Measurements from ENCODE around the gene GPR142. TPM values are rescaled to one million over a fixed set of nuclear protein-coding genes. Genes with fewer than 3 reads are reported as not detected.

The GPR142 gene
- total RNA-seq, 1 donor from 2014 or later: 4.1 TPM

DNA sequence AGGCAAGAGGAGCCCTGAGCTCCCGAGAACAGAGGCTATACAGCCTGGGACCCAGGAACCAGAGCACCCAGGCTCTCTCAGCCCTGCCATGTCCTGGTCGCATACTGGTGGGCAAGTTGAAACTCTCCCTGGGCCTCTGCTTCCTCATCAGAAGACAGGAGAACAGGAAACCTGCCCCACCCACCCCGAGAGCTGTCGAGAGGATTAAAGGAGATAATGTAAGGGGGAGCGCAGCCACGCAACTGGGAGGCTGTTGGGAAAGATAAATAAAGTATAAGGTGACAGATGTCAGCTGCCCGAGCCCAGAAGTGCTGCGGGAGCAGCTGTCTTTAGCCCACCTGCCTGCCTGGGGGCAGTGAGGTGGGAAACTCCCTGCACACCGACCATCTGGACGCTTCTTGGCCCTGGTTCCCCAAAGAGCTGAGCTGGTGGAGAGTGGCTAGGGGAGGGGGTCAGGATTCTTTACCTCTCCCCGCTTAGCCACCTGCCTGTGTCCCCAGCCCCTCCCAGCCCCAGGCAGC lies 34.5 kb upstream of the GPR142 start:
- Mint-ChIP-seq H3K4me1 (ENCODE audit: unreplicated experiment) (peaks cover 9% of the 10 kb centered on the region), H3K36me3 (no peaks in the 10 kb centered on the region), H3K27ac (no peak overlapping the region), H3K4me3 (no peak overlapping the region), H3K27me3 (peaks cover 15% of the 10 kb centered on the region), H3K9me3 (no peaks in the 10 kb centered on the region)
- TF ChIP-seq, protein P1, sequence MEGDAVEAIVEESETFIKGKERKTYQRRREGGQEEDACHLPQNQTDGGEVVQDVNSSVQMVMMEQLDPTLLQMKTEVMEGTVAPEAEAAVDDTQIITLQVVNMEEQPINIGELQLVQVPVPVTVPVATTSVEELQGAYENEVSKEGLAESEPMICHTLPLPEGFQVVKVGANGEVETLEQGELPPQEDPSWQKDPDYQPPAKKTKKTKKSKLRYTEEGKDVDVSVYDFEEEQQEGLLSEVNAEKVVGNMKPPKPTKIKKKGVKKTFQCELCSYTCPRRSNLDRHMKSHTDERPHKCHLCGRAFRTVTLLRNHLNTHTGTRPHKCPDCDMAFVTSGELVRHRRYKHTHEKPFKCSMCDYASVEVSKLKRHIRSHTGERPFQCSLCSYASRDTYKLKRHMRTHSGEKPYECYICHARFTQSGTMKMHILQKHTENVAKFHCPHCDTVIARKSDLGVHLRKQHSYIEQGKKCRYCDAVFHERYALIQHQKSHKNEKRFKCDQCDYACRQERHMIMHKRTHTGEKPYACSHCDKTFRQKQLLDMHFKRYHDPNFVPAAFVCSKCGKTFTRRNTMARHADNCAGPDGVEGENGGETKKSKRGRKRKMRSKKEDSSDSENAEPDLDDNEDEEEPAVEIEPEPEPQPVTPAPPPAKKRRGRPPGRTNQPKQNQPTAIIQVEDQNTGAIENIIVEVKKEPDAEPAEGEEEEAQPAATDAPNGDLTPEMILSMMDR (conservative IDR thresholded peaks at IDR 0.05): no peak
- DNase-seq (ENCODE audit: extremely low spot score, unreplicated experiment): no peak

DNA sequence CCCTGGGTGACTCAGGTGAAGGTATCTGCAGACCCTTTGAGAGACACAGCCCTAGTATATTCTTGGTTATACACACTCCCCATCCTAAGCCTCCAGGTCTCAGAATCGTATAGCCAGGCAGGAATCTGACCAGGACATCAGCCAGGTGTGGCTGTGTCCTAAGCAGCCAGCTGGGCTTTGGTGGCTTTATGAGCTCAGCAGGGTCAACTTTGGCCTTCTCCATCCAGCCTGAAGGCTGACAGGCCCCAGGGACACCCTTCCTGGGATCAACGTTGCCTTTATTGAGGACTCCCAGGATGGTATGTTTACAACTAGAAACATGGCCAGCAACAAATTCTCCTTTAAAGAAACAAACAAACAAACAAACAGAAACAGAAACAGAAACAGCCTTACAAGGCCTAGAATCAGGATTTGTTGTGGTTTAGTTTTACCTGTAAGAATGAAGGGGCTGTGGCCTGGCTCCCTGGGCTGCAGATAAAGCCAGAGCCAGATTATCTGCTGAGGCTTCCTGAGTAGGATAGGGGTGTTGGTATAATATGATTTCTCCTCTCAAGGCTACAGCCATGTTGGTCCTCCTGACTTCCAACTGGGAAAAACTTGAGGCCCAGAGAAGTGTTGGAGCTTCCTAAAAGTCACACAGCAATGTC lies 32.8 kb upstream of the GPR142 start:
- Mint-ChIP-seq H3K4me1 (ENCODE audit: unreplicated experiment) (peaks cover 9% of the 10 kb centered on the region), H3K9me3 (no peaks in the 10 kb centered on the region)
- TF ChIP-seq, protein P1 (conservative IDR thresholded peaks at IDR 0.05): no peak

DNA sequence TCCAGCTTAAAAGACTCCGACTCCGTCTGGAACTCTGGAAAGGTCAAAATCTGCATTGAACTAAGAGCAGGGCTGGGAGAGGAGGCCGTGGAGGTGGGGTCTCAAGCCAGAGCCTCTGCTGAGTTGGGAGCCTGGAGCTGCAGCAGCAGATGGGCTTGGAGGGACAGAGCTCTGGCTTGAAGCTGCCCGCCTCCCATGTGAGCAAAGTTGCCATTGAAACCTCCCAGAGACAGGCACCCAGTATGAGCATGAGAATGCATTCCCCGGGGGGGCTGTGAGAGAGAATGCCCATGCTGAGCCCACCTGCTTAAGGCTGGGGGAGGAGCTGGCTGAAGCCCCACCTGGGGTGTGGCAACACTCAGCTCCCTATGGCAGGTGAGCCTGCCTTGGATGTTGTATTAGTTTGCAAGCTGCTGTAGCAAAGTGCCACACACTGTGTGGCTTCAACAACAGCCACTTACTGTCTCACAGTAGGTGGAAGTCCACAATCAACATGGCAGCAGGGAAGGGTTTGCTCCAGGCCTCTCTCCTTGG lies 31.7 kb upstream of the GPR142 start:
- Mint-ChIP-seq H3K4me1 (ENCODE audit: unreplicated experiment) (peaks cover 7% of the 10 kb centered on the region), H3K36me3 (no peaks in the 10 kb centered on the region), H3K9me3 (no peaks in the 10 kb centered on the region), H3K27ac (no peak overlapping the region), H3K27me3 (peaks cover 14% of the 10 kb centered on the region), H3K4me3 (no peak overlapping the region)
- DNase-seq (ENCODE audit: extremely low spot score, unreplicated experiment): no peak
- TF ChIP-seq, protein P1 (conservative IDR thresholded peaks at IDR 0.05): no peak

More for the DNA sequence above, 32.8 kb upstream of the GPR142 start:
- DNase-seq (ENCODE audit: extremely low spot score, unreplicated experiment): no peak
- H3K27me3 Mint-ChIP-seq: peaks cover 10% of the 10 kb centered on the region
- H3K4me3 Mint-ChIP-seq: no peak overlapping the region
- no peak overlapping the region for H3K27ac Mint-ChIP-seq
- no peaks in the 10 kb centered on the region for H3K36me3 Mint-ChIP-seq

DNA sequence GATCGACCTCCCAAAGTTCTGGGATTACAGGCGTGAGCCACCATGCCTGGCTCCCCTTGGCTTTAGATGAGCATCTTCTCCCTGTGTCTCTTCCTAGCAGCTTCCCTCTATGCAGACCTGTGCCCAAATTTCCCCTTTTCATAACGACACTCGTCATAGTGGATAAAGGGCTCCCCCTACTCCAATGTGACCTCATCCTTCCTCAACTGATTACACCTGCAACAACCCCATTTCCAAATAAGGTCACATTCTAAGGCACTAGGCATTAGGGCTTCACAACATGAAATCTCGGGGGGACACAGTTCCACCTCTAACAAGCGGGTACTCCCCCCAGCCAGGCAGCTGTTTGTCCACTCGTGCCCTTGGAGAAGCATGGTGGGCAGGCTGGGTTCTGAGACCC lies 31.0 kb upstream of the GPR142 start:
- TF ChIP-seq, protein P1 (conservative IDR thresholded peaks at IDR 0.05): no peak
- H3K27ac Mint-ChIP-seq: no peak overlapping the region
- H3K4me3 Mint-ChIP-seq: no peak overlapping the region
- peaks cover 14% of the 10 kb centered on the region for H3K27me3 Mint-ChIP-seq
- H3K36me3 Mint-ChIP-seq: no peaks in the 10 kb centered on the region
- peaks cover 6% of the 10 kb centered on the region for H3K4me1 Mint-ChIP-seq (ENCODE audit: unreplicated experiment)
- no peak for DNase-seq (ENCODE audit: extremely low spot score, unreplicated experiment)
- H3K9me3 Mint-ChIP-seq: no peaks in the 10 kb centered on the region

DNA sequence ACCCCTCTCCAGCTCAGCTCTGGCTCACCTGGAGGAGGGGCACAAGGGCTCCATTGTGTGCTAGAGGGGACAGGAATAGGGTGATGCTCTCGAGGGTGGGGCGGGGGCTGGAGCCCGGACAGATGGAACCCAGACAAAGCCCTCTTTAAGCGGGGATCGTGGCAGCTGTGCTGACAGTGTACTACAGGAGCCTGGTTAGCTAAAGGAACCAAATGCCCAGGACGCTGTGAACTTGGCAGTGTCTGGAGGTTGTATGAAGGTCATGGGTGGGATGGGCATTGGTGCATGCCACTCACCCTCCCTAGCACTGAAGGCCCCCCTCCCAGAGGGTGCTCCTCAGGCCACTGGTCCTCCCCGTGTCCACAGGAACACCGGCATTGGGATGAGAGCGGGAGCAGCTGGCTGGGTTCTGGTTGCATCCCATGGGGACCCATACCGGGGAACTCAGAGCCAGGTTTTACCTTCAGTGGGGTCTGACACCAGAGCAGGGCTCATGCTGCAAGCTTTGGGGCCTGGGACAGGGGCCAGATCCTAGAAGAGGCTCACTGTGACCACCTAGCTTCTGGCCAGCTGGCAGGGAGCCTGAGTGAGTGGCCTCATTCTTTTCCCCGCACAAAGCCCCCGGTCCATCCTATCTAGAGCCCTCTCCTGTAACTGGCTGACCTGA lies 29.3 kb upstream of the GPR142 start:
- Mint-ChIP-seq H3K4me3 (no peak overlapping the region), H3K27me3 (peaks cover 14% of the 10 kb centered on the region), H3K9me3 (no peaks in the 10 kb centered on the region), H3K36me3 (no peaks in the 10 kb centered on the region), H3K27ac (no peak overlapping the region), H3K4me1 (ENCODE audit: unreplicated experiment) (no peaks in the 10 kb centered on the region)
- no peak for DNase-seq (ENCODE audit: extremely low spot score, unreplicated experiment)
- TF ChIP-seq, protein P1 (conservative IDR thresholded peaks at IDR 0.05): no peak

Measured in type B pancreatic cell (in vitro differentiated cells).